Spinal cord (tissue), 10 donors: ENCODE data around the gene CDH15. TPM values are rescaled to one million over a fixed set of nuclear protein-coding genes. Genes with fewer than 3 reads are reported as not detected.

Source experiments
- DNase-seq, 6 donors: peaks; one replicate each; pipeline versions ENCODE4 v3.0.0 to v3.0.0-alpha.2; 2013 to 2015; ENCODE audit warnings: low spot score in 6 of 6, low read depth in 4 of 6
- H3K27ac ChIP-seq: one replicate; pipeline ENCODE4 v1.5.1; 2013; ENCODE audit warnings: low read depth, low read length, control low read depth
- H3K27me3 ChIP-seq: one replicate; pipeline ENCODE4 v1.6.1; 2013; ENCODE audit warnings: low read length; ENCODE audit not compliant: control insufficient read depth, insufficient read depth
- H3K36me3 ChIP-seq: one replicate; pipeline ENCODE4 v1.6.1; 2013; ENCODE audit warnings: low read length; ENCODE audit not compliant: control insufficient read depth, insufficient read depth
- H3K4me1 ChIP-seq: one replicate; pipeline ENCODE4 v1.6.1; 2013; ENCODE audit warnings: low read length; ENCODE audit not compliant: control insufficient read depth, insufficient read depth
- H3K4me3 ChIP-seq: one replicate; pipeline ENCODE4 v1.5.1; 2013; ENCODE audit warnings: low read depth, low read length, control low read depth
- H3K9me3 ChIP-seq: one replicate; pipeline ENCODE4 v1.6.1; 2013; ENCODE audit warnings: low read length; ENCODE audit not compliant: control insufficient read depth, insufficient read depth
- WGBS: methylation state at CpG from one replicate; pipeline ENCODE4 v1.1.5; 2013; ENCODE audit warnings: missing lambda C conversion rate; ENCODE audit not compliant: insufficient coverage; 5-methylcytosine and 5-hydroxymethylcytosine counted together
- polyA plus RNA-seq, 2 donors: library from polyadenylated mRNA; unstranded; fragments of 120-200 nt; gene quantifications; one replicate each; pipeline ENCODE4 v1.2.1, GENCODE V29; 2013; ENCODE audit not compliant: insufficient read length in 2 of 2
- total RNA-seq, 2 donors: library from RNA; depleted of rRNA in 1 of 2; stranded (reverse); fragments of 120-200 nt in 1 of 2; fragments of >200 nt in 1 of 2; gene quantifications; one replicate each; pipeline versions ENCODE4 v1.2.3 to v1.2.4, GENCODE V29; 2013 to 2014
- donor health status: healthy.

The CDH15 gene
- total and polyA plus RNA-seq, 4 donors: 0.39 to 1.8 (median 0.91) TPM

DNA sequence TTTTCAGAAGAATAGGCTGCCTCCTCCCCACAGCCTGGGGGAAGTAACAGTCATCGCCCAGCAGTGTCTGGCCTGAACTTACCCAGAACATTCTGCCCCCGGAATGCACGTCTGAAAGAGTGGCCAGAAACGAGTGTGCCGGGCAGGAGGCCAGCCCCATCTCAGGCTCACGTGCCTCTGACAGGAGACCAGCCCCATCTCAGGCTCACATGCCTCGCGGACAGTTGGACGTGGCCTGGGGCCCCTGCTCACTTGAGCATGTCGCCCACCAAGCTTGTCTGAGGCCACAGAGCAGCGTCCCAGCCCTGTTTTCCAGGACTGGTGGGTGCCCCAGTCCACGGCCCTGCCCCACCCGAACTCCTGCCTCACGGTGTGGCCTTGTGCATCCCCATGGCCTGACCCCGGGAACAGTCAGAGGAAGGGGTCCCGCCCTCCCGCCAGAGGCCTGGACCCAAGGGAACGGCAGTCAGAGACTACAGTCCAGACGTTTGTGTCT lies 16.3 kb upstream of the CDH15 start:
- peak in 1 of 6 donors; percentile 46 for DNase-seq
- 41% methylated on average over 16 of the region's 19 CpGs for WGBS

DNA sequence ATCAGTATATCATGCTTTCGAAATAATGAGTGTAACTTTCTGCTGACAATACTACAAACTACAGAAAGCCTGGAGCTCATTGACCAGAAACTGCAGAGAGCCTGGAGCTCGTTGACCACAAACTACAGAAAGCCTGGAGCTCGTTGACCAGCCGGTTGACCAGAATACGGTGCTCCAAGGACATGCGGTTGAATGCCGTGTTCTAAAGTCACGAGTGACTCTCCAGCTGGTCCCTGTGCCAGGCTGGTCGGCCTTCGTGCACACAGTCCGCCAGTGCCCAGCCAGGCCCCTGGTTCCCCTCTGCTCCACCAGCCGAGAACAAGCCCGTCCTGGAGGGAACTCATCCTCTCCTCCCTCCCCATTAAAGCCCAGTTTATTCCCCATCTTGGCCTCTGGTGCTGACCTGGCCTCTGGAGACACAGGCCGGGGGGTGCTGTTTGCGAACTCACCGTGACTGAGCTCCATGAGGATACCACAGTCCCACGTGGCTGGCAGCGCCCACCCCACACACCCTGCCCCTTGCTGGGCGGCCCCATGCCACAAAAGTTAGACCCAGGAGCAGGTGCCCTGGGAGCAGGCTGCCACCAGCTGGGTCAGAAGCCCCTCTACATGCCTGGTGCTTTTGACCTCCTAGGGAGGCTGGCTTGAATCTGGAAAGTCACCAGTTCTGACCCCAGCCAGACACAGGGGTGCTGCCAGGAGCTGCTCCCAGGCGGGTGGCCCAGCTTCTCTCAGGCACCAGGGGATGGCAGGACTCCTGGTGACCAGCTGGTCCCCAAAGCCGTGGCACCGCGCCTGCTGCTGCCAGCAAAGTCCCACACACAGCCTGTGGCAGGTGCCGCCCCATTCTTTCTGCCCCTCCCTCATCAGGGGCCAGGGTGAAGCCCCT lies 15.5 kb upstream of the CDH15 start:
- Histone ChIP-seq H3K27ac (peak overlapping the region; percentile 15), H3K27me3 (no peaks in the 10 kb centered on the region), H3K36me3 (peaks cover 34% of the 10 kb centered on the region), H3K4me3 (no peak overlapping the region), H3K4me1 (peaks cover 27% of the 10 kb centered on the region), H3K9me3 (no peaks in the 10 kb centered on the region)
- WGBS: 63% methylated on average over 24 of the region's 24 CpGs
- no peak for DNase-seq

More for the DNA sequence above, 16.3 kb upstream of the CDH15 start:
- Histone ChIP-seq H3K4me1 (peaks cover 27% of the 10 kb centered on the region), H3K27ac (peak overlapping the region; percentile 15), H3K9me3 (no peaks in the 10 kb centered on the region), H3K27me3 (no peaks in the 10 kb centered on the region), H3K4me3 (no peak overlapping the region), H3K36me3 (peaks cover 42% of the 10 kb centered on the region)

DNA sequence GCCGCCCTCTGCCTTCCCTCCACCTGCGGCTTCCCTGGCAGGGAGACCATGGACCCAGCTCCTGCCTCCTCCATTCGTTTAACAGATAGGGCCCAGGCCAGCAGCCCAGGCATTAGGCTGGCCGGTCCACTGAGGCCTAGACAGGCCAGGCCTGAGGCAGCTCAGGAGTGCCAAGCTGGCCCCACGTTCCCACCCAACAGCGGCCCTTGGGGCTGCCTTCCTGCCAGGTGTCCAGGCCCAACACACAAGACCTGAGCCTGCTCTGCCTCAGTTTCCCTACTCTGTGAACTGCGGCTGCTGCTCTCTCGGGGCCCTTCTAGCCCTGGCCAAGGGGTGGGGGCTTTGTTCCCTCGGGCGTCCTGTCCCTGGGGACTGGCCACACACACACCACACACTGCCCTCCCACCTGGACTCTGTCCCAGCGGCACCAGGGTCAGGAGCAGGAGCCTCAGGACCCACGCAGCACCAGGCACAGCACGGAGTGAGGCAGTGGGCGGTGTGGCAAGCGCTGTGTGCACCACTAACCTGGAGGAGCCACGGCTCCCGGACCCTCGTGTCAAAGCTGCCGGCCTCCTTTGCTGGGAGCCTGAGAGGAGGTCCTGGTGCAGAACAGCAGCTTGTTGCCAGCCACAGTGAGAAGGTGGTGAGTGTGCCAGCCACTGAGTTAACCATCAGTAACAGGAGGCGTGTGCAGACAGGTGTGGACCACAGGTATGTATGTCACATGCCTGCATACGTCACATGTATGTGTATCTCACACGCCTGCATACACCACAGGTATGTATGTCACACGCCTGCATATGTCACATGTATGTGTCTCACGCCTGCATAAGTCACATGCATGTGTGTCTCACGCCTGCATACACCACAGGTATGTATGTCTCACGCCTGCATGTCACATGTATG lies 14.6 kb upstream of the CDH15 start:
- Histone ChIP-seq H3K4me3 (no peak overlapping the region), H3K27ac (no peak overlapping the region), H3K27me3 (no peaks in the 10 kb centered on the region), H3K4me1 (peaks cover 33% of the 10 kb centered on the region), H3K9me3 (no peaks in the 10 kb centered on the region), H3K36me3 (peaks cover 31% of the 10 kb centered on the region)
- WGBS: 77% methylated on average over 25 of the region's 26 CpGs
- DNase-seq: no peak

GRCh38 chr16:89157778-89158177 lies 13.8 kb upstream of the CDH15 start:
- Histone ChIP-seq H3K4me3 (no peak overlapping the region), H3K9me3 (no peaks in the 10 kb centered on the region), H3K27me3 (no peaks in the 10 kb centered on the region), H3K4me1 (peaks cover 41% of the 10 kb centered on the region), H3K27ac (no peak overlapping the region), H3K36me3 (peaks cover 24% of the 10 kb centered on the region)
- 91% methylated on average over 12 of the region's 12 CpGs for WGBS
- DNase-seq: no peak

- no peak for DNase-seq
- Histone ChIP-seq H3K27me3 (no peaks in the 10 kb centered on the region), H3K36me3 (peaks cover 10% of the 10 kb centered on the region), H3K4me3 (no peak overlapping the region), H3K4me1 (peaks cover 47% of the 10 kb centered on the region), H3K9me3 (no peaks in the 10 kb centered on the region), H3K27ac (no peak overlapping the region)
- 86% methylated on average over 48 of the region's 48 CpGs for WGBS
These were observed 12.3 kb upstream of the CDH15 start for GRCh38 chr16:89159066-89159849.

DNA sequence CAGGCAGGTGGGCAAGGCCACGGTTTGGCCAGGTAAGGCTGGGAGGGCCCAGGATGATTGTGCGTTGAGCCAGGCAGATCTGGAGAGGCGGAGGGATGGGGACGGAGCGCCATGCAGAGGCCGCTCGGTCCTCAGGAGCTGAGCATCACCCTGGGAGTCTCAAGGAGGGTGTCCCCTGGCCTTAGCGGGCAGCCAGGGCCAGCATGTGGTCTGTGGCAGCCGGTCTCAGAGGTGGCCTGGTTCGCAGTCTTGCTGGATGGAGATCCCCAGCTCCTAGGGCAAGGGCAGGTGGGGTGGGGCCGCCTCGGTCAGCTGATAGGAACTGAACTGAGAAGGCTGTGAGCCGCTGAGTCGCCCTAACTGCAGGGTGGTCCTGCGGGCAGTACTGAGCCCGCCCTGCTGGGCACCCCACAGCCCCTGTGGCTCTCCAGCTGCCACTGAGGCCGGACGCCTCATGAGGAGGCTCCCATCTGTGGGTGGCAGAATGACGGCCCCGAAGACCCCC lies 11.6 kb upstream of the CDH15 start:
- Histone ChIP-seq H3K36me3 (peaks cover 5% of the 10 kb centered on the region), H3K27ac (no peak overlapping the region), H3K4me3 (no peak overlapping the region), H3K9me3 (no peaks in the 10 kb centered on the region), H3K4me1 (peaks cover 47% of the 10 kb centered on the region), H3K27me3 (no peaks in the 10 kb centered on the region)
- 91% methylated on average over 20 of the region's 20 CpGs for WGBS
- no peak for DNase-seq

DNA sequence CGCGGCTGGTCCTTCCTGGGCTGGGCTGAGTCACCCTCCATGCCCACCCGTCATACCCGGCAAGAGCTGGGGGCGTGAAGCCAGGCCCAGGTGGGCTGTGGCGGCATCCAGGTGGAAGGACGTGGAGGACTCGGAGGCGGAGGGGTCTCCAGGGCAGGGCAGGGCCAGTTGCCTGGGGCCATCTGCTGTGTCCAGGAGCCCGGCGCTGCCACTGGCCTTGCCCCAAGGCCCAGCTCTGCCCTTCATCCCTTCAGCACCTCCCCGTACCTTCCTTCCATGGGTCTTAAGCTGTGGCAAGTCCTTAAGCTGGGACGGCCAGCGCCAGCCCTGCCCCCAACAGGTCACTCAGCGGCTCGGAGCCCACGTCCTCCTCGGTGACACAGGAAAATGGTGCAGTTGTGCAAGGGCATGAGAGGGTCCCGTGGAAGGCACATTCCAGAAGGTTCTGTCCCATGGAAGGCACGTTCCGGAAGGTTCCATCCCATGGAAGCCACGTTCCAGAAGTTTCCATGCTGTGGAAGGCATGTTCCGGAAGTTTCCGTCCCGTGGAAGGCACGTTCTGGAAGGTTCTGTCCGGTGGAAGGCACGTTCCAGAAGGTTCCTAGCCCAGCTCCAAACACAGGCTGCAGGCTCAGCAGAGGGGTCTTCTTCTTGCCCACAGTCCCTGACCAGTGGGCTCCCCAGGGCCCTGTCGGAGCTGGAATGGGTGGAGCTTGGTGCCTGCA lies 10.4 kb upstream of the CDH15 start:
- Histone ChIP-seq H3K27me3 (no peaks in the 10 kb centered on the region), H3K36me3 (peaks cover 5% of the 10 kb centered on the region), H3K9me3 (no peaks in the 10 kb centered on the region), H3K4me3 (no peak overlapping the region), H3K27ac (no peak overlapping the region), H3K4me1 (peaks cover 39% of the 10 kb centered on the region)
- no peak for DNase-seq
- WGBS: 89% methylated on average over 29 of the region's 29 CpGs

GRCh38 chr16:89161763-89162713 lies 9.5 kb upstream of the CDH15 start:
- Histone ChIP-seq H3K27me3 (no peaks in the 10 kb centered on the region), H3K4me3 (no peak overlapping the region), H3K27ac (no peak overlapping the region), H3K9me3 (no peaks in the 10 kb centered on the region), H3K36me3 (peaks cover under 1% of the 10 kb centered on the region), H3K4me1 (peaks cover 36% of the 10 kb centered on the region)
- 79% methylated on average over 40 of the region's 40 CpGs for WGBS
- peak in 1 of 6 donors; percentile 86 for DNase-seq
